KMS-11 (cell line): Measurements from ENCODE around the gene KCNC2.

Source experiments
- H2AFZ ChIP-seq: fragments of 200-600 bp; sonication (generic); 2 replicates; pipeline ENCODE4 v1.6.1; 2016; ENCODE audit warnings: antibody characterized with exemption, mixed run types, low read depth
- H3K27ac ChIP-seq: fragments of 200-600 bp; sonication (generic); 2 replicates; pipeline ENCODE4 v1.6.1; 2016; ENCODE audit warnings: mild to moderate bottlenecking, mixed run types
- H3K27me3 ChIP-seq: fragments of 200-600 bp; sonication (generic); 2 replicates; pipeline ENCODE4 v1.6.1; 2017; ENCODE audit warnings: mild to moderate bottlenecking, low read depth, mixed run types, moderate library complexity; ENCODE audit not compliant: insufficient read depth
- H3K36me3 ChIP-seq: fragments of 200-600 bp; sonication (generic); 2 replicates; pipeline ENCODE4 v1.6.1; 2017; ENCODE audit warnings: mild to moderate bottlenecking, mixed run types; ENCODE audit not compliant: insufficient read depth
- H3K4me1 ChIP-seq: fragments of 200-600 bp; sonication (generic); 2 replicates; pipeline ENCODE4 v1.6.1; 2016; ENCODE audit warnings: mild to moderate bottlenecking, low read depth, mixed run types; ENCODE audit not compliant: poor library complexity, severe bottlenecking
- H3K4me2 ChIP-seq: fragments of 200-600 bp; sonication (generic); 2 replicates; pipeline ENCODE4 v1.7.0; 2016; ENCODE audit warnings: mild to moderate bottlenecking, mixed run types
- H3K4me3 ChIP-seq: fragments of 200-600 bp; sonication (generic); IDR thresholded peaks from 2 replicates; pipeline ENCODE4 v1.6.1; 2017; ENCODE audit warnings: low read depth, low read length, mixed read lengths; ENCODE audit not compliant: insufficient read depth
- H3K79me2 ChIP-seq: fragments of 200-600 bp; sonication (generic); 2 replicates; pipeline ENCODE4 v1.6.1; 2016; ENCODE audit warnings: low read depth, mixed run types; ENCODE audit not compliant: insufficient read depth
- H3K9ac ChIP-seq: fragments of 200-600 bp; sonication (generic); 2 replicates; pipeline ENCODE4 v1.6.1; 2016; ENCODE audit warnings: mild to moderate bottlenecking, mixed run types
- H4K20me1 ChIP-seq: fragments of 200-600 bp; sonication (generic); 2 replicates; pipeline ENCODE4 v1.6.1; 2016; ENCODE audit warnings: mild to moderate bottlenecking, mixed run types; ENCODE audit not compliant: insufficient read depth
- TF ChIP-seq, protein P1 (sequence below): fragments of 200-600 bp; sonication (generic); conservative IDR thresholded peaks from 2 replicates; pipeline ENCODE4 v1.6.1; 2017; ENCODE audit warnings: low read depth, mild to moderate bottlenecking, antibody characterized with exemption, low read length, moderate library complexity, mixed read lengths

The KCNC2 gene

DNA sequence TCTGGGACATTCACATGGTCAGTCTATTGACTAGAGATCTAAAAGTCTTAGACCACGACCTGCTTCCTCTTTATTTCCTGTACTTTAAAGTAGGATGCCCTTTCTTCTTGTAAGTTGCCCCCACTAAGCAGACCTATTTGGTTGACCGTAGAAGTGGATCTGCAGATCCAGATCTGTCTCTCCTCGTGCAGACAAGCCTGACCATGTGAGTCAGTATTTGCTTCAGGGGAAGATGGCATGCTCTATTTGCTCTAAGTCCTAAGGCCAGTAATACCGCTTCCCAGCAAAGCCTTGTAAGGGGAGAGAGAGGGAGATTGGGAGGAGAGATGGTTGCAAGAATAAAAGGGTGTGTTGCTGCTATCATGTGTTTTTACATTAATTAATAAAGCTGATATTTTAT, 46.8 kb downstream of the KCNC2 start:
- no peak overlapping the region for H3K27ac ChIP-seq
- H3K79me2 ChIP-seq: no peaks in the 10 kb centered on the region
- H3K9ac ChIP-seq: no peak overlapping the region
- TF ChIP-seq, protein P1, sequence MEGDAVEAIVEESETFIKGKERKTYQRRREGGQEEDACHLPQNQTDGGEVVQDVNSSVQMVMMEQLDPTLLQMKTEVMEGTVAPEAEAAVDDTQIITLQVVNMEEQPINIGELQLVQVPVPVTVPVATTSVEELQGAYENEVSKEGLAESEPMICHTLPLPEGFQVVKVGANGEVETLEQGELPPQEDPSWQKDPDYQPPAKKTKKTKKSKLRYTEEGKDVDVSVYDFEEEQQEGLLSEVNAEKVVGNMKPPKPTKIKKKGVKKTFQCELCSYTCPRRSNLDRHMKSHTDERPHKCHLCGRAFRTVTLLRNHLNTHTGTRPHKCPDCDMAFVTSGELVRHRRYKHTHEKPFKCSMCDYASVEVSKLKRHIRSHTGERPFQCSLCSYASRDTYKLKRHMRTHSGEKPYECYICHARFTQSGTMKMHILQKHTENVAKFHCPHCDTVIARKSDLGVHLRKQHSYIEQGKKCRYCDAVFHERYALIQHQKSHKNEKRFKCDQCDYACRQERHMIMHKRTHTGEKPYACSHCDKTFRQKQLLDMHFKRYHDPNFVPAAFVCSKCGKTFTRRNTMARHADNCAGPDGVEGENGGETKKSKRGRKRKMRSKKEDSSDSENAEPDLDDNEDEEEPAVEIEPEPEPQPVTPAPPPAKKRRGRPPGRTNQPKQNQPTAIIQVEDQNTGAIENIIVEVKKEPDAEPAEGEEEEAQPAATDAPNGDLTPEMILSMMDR: no peak
- no peaks in the 10 kb centered on the region for H3K4me1 ChIP-seq
- H3K4me3 ChIP-seq: no peak overlapping the region
- H4K20me1 ChIP-seq: no peaks in the 10 kb centered on the region
- H3K36me3 ChIP-seq: no peaks in the 10 kb centered on the region
- H3K27me3 ChIP-seq: no peaks in the 10 kb centered on the region
- no peak overlapping the region for H3K4me2 ChIP-seq
- H2AFZ ChIP-seq: no peak overlapping the region

DNA sequence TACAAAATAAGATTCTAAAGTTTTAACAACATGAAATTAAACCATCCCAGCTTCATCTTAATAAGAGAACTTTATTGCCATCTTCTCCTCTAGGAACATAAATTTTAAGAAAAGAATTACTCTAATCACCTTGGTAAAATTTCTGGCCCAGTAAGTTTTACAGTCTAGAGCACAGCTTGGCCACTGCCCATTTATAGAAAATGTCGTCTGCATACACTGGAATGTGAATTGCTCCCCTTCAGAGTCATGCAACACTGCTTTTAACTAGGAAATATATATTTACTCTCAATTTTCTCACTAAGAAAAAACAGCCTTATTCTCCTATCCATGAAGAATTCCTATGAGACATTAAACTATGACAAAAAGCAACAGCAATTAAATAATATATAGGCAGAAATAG, 48.2 kb downstream of the KCNC2 start:
- H3K79me2 ChIP-seq: no peaks in the 10 kb centered on the region
- no peak overlapping the region for H3K9ac ChIP-seq
- no peaks in the 10 kb centered on the region for H4K20me1 ChIP-seq
- no peaks in the 10 kb centered on the region for H3K36me3 ChIP-seq
- no peaks in the 10 kb centered on the region for H3K4me1 ChIP-seq
- TF ChIP-seq, protein P1: no peak
- H3K4me3 ChIP-seq: no peak overlapping the region
- no peak overlapping the region for H2AFZ ChIP-seq
- no peak overlapping the region for H3K4me2 ChIP-seq
- no peaks in the 10 kb centered on the region for H3K27me3 ChIP-seq
- no peak overlapping the region for H3K27ac ChIP-seq

DNA sequence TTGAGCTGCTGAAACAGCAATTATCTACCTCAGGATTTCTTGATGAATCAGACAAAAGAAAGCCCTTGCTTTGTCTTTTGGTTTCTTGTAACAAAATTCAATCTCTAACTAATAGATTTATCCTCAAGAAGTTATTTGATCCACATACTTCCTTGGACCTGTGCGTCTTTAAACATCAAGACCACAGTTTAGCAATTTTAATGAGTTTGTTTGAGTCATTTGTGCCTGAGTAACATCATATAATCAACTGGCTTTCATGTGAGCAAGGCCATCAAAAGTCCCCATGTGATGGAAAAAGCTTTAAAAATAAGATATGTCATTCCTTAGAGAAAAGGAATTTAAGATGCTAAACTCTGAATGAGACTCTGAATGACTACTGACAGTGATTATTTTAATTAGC, 52.3 kb downstream of the KCNC2 start:
- Histone ChIP-seq H3K9ac (no peak overlapping the region), H3K4me1 (no peaks in the 10 kb centered on the region), H4K20me1 (no peaks in the 10 kb centered on the region), H3K4me2 (no peak overlapping the region), H2AFZ (no peak overlapping the region), H3K27ac (no peak overlapping the region), H3K27me3 (no peaks in the 10 kb centered on the region), H3K79me2 (no peaks in the 10 kb centered on the region), H3K4me3 (no peak overlapping the region), H3K36me3 (no peaks in the 10 kb centered on the region)
- TF ChIP-seq, protein P1: no peak

DNA sequence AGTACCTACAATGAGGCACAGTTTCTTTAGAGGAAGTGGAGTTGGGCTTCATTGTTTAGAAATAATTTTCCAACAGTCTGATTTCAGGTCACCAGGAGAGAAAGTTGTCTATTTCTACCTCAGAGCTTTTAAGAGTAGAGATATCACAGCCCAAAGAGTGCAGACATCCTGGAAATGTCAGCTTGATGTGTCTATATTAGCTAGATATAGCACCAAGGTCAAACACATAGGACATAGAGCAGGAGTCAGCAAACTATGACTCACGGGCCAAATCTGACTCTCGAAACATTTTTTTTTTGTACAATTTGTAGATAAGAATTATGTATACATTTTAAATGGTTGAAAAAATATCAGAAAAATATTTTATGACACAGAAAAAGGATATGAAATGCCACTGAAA, 53.7 kb downstream of the KCNC2 start:
- Histone ChIP-seq H3K36me3 (no peaks in the 10 kb centered on the region), H3K27ac (no peak overlapping the region), H2AFZ (no peak overlapping the region), H3K27me3 (no peaks in the 10 kb centered on the region), H3K4me2 (no peak overlapping the region), H3K4me1 (no peaks in the 10 kb centered on the region), H3K9ac (no peak overlapping the region), H3K4me3 (no peak overlapping the region), H4K20me1 (no peaks in the 10 kb centered on the region), H3K79me2 (no peaks in the 10 kb centered on the region)
- TF ChIP-seq, protein P1: no peak

DNA sequence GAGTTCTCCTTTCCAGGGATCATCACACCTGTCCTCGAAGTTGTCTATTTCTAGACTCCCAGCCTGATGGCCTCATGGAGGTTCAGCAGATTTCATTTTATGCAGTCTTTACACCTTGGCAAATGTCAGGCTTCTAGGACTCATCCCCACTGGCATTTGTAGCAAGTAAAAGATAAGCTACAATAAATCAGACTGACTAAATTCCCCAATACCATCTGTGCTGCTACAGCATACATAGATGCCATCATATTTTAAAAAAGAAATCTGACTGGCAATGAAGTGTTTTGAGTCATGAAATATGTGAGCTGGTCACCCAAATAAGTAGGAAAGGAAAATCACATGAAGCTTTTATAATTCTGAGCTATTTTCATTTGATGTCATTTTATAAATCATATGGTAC, 55.3 kb downstream of the KCNC2 start:
- Histone ChIP-seq H2AFZ (no peak overlapping the region), H3K36me3 (no peaks in the 10 kb centered on the region), H3K27me3 (no peaks in the 10 kb centered on the region), H3K27ac (no peak overlapping the region), H3K4me1 (no peaks in the 10 kb centered on the region), H3K4me2 (no peak overlapping the region), H3K79me2 (no peaks in the 10 kb centered on the region), H3K4me3 (no peak overlapping the region), H3K9ac (no peak overlapping the region), H4K20me1 (no peaks in the 10 kb centered on the region)
- TF ChIP-seq, protein P1: no peak
